Stimulated activated CD8-positive, alpha-beta memory T cell treated with anti-CD3 and anti-CD28 coated beads, Interleukin-4, amount 100 ng/mL, for 48 hours (primary cell): ENCODE results near the gene SLC39A13.

Experiments used
- DNase-seq: peaks from one replicate; pipeline ENCODE4 v3.0.0-alpha.2; 2020

SLC39A13 gene

GRCh38 chr11:47387944-47388696 is 20.3 kb upstream of the SLC39A13 start:
- DNase-seq, result no peak

DNA sequence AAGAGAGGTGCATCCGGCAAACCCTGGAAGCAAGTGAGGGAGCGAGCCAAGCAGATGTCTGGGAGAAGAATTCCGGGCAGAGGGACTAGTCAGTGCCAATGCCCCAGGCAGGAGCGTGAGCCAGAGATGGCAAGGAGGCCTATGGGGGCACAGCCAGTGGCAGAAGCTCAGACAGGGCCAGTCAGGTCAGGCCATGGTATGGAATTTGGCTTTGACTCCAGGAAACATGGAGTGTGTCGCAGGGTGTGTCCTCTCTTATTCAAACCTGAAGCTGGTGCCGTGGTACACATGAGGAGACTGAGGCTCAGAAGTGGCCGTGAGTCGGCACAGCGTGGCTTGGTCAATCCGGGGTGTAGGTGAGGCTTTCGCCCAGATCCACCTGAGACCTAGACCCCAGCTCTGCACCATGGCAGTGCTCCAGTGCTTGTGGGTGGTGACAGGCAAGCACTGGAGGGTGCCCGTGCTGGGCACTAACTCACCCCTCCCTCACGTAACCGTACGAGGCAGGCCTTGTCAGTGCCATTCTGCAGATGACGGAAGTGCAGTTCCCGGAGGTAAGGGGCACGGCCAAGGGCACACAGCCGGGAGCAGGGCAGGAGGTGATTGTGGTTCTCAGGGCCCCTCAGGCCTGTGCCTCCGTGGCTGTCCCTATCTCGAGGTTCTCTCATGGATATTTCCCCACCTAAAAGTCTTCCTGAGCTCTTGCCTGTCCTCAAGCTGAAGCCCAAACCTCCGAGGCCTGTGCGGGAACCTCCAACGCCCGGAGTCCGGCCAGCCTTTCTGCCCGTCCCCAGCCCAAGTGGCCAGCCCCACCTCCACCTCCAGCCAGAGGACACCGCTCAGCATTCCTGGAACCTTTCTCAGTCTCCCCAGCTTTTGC is 19.5 kb upstream of the SLC39A13 start:
- no peak for DNase-seq

DNA sequence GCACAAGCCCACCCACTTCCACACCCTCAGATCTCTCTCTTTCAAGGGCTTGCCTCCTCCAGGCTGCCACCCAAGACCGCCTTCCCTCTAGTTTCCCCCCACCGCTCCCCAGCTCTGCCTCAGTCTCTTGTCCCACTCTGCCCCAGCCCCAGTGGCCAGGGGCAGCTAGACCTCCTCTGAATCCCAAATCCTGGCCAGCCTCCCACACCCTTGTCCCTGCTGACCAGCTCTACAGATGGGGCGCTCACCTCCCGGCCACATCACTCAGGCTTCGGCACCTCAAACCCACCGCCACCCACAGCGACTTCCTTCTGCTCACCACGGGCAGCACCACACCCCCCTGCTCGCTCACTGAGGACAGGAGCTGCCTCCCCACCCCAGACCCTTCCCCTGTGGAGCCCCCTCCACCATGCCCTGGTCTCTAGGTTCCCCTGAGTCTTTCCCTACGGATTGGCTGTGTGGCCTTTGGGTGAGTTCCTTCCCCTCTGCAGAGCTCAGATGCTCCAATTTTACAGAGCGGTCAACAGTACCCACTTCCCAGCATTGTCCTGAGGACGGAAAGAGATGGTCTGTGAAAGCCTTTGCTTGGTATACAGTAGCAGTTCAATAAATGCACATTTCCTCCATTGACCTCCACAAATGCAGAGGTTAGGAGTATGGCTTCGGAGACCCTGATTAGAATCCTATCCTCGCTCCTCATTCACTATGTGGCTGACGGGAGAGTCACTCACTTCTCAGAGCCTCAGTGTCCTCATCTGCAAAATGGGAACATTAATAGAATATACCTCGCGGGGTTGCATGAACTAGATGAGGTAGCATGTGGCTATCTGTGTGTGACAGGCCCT is 18.6 kb upstream of the SLC39A13 start:
- no peak for DNase-seq

- no peak for DNase-seq
These were observed 18.0 kb upstream of the SLC39A13 start for GRCh38 chr11:47390422-47390760.

DNA sequence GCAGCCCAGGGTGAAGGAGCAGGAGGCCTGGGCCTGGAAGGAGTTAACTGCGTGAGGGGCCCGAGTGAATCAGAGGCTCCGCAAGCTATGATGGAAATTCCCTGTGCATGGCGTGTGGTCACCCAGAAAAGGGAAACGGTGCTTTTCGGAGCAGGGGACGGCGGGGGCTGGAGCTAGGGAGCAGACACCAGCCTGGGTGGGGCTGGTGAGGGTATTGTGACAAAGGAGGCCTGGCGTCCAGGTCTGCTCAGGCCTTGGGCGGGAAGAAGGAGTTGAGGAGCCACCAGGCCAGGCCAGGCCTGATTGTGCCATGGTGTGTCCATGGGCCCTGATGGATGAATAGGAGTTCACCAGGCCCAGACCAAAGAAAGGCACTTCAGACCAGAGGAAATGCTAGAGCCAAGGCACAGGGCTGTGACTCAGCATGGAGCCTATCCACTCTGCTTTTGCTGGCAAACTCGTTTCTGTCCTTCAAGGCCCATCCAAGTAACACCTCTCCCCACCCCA is 17.3 kb upstream of the SLC39A13 start:
- no peak for DNase-seq

DNA sequence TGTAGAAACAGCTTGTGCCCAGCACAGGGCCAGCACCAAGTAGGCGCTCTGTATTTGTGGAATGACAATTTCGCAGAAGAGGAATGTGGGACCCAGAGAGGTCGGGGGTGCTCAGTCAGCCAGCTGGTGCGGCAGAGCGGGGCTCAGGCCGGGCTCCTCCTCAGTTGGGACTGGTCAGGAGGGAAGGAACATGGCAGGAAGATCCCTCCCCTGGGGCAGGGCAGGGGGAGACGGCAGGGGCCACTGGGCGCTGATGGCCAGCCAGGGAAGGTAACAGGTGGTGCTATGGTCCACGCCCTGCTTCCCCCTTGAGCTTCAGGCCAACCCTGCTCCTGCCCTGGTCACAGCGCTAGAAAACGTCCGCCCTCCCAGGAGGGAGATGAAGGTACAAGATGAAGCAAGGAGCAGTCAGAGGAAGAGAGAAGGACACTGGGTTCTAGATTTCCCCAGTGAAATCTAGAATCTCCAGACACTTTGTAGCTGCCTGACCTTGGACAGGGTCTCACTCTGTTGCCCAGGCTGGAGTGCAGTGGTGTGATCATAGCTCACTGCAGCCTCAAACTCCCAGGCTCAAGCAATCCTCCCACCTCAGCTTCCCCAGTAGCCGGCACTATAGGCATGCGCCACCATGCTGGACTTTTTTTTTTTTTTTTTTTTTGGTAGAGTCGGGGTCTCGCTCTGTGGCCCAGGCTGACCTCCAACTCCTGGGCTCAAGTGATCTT is 16.5 kb upstream of the SLC39A13 start:
- no peak for DNase-seq

- DNase-seq, result no peak
These were observed 15.7 kb upstream of the SLC39A13 start for GRCh38 chr11:47392546-47393162.

GRCh38 chr11:47393163-47394049 is 15.0 kb upstream of the SLC39A13 start:
- DNase-seq, result no peak

GRCh38 chr11:47394050-47394321 is 14.4 kb upstream of the SLC39A13 start:
- no peak for DNase-seq

GRCh38 chr11:47394322-47395222 is 13.8 kb upstream of the SLC39A13 start:
- DNase-seq, result peak; percentile 69

GRCh38 chr11:47395223-47396048 is 13.0 kb upstream of the SLC39A13 start:
- DNase-seq, result no peak

GRCh38 chr11:47396049-47396320 is 12.4 kb upstream of the SLC39A13 start:
- DNase-seq, result no peak

DNA sequence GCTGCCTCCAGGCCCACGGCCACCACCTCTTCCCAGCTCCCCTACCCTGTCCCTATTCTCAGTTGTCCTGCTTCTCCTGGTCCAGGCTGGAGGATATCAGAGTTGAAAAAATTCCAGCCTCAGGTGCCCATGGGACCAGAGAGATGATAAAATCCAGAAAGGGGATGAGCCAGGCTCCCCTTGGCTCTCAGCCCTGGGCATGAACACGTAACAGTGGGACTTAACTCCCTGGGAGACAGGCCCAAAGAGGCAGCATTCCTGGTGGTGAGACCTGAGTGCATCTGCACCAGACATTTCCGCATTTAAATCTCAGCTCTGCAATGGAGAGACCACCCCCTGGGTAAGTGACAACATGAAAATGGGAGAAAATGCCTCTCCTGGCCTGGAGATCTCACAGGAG is 10.4 kb upstream of the SLC39A13 start:
- DNase-seq, result no peak

DNA sequence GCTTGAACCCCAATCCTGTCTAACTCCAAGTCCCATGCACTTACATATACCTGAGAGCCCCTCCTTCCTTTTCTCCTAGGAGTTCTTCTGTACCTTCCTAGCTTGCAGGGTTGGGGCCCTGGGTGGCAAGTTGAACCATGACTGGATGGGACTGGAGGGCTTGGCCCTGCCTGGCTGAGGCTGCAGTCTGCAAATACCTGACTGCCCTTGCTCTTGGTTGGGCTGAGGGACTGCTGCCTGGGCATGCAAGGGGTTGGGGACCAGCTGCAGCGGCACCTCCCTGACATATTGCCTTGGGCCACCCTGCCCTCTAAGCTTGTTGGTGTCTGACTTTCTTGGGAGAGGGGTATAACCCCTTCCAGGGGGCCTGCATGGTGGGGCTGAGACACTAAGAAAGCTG is 9.8 kb upstream of the SLC39A13 start:
- no peak for DNase-seq

GRCh38 chr11:47399860-47400767 is 8.3 kb upstream of the SLC39A13 start:
- no peak for DNase-seq

GRCh38 chr11:47400768-47401279 is 7.6 kb upstream of the SLC39A13 start:
- no peak for DNase-seq

- DNase-seq, result no peak
These were observed 5.3 kb upstream of the SLC39A13 start for GRCh38 chr11:47403135-47403534.

GRCh38 chr11:47403571-47403970 is 4.8 kb upstream of the SLC39A13 start:
- DNase-seq, result no peak
